Measurements from ENCODE around the gene KLHL17.

DNA sequence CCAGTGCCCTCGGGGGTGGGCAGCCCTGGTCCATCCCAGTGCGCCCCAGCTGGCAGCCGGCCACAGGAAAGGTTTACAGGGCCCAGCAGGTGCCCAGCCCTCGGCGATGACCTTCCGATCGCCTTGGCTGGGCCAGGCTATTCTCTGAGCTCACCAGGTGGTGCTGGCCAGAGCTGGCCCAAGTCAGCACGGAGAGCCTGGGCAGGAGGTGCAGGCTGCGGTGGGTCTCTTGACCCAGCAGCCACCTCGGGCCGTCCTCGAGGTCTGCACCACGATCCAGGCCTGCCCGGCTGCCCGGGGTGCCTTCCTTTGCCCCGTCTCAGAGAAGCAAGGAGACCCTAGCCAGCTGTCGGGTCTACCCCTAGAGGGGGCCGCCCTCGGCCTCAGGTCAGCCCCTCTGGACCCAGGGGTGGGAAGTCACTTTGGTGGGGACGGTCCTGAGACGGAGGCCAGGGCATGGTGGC, 21.1 kb downstream of the KLHL17 start:
- TF ChIP-seq EGR1 (IDR thresholded peaks at IDR 0.05; ENCODE audit: borderline replicate concordance in 1 of 2, low read depth in 2 of 2, low read length in 2 of 2) = no peak
- TF ChIP-seq CEBPB (IDR thresholded peaks at IDR 0.05; ENCODE audit: borderline replicate concordance in 1 of 2, low read depth in 2 of 2, low read length in 2 of 2) = no peak
- TF ChIP-seq, protein P1, sequence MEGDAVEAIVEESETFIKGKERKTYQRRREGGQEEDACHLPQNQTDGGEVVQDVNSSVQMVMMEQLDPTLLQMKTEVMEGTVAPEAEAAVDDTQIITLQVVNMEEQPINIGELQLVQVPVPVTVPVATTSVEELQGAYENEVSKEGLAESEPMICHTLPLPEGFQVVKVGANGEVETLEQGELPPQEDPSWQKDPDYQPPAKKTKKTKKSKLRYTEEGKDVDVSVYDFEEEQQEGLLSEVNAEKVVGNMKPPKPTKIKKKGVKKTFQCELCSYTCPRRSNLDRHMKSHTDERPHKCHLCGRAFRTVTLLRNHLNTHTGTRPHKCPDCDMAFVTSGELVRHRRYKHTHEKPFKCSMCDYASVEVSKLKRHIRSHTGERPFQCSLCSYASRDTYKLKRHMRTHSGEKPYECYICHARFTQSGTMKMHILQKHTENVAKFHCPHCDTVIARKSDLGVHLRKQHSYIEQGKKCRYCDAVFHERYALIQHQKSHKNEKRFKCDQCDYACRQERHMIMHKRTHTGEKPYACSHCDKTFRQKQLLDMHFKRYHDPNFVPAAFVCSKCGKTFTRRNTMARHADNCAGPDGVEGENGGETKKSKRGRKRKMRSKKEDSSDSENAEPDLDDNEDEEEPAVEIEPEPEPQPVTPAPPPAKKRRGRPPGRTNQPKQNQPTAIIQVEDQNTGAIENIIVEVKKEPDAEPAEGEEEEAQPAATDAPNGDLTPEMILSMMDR (IDR thresholded peaks at IDR 0.05 in 2 of 3, conservative IDR thresholded peaks at IDR 0.05 in 1 of 3; ENCODE audit: control insufficient read depth in 2 of 3, extremely low read depth in 1 of 3, insufficient read depth in 1 of 3, low read depth in 3 of 3, low read length in 3 of 3) = no peak
- TF ChIP-seq E2F4 (IDR thresholded peaks at IDR 0.05; ENCODE audit: low read depth, low read length) = no peak
- TF ChIP-seq CHD4 (IDR thresholded peaks at IDR 0.05) = no peak
